BE2C (cell line): ENCODE measurements around the gene PTPRA.

Experiments
- DNase-seq: peaks from one replicate; pipeline ENCODE4 v3.0.0-alpha.2; 2020
- H3K27me3 ChIP-seq: fragments of 250-450 bp; sonication (Bioruptor Pico); 2 replicates; pipeline ENCODE4 v1.5.1; 2020; ENCODE audit warnings: mild to moderate bottlenecking
- H3K36me3 ChIP-seq: fragments of 250-450 bp; sonication (Bioruptor Pico); 2 replicates; pipeline ENCODE4 v1.5.1; 2020; ENCODE audit warnings: mild to moderate bottlenecking
- H3K4me1 ChIP-seq: fragments of 250-450 bp; sonication (Bioruptor Pico); 2 replicates; pipeline ENCODE4 v1.5.1; 2020
- H3K4me3 ChIP-seq: 2 replicates; pipeline ENCODE4 v1.5.1; 2011; ENCODE audit warnings: low read depth, low read length
- H3K9me3 ChIP-seq: fragments of 250-450 bp; sonication (Bioruptor Pico); 2 replicates; pipeline ENCODE4 v1.5.1; 2020
- CTCF ChIP-seq: IDR thresholded peaks from 2 replicates; pipeline ENCODE4 v1.5.1; 2012; ENCODE audit warnings: mild to moderate bottlenecking, low read depth, low read length

The PTPRA gene

GRCh38 chr20:2920473-2920872, 47.2 kb downstream of the PTPRA start:
- TF ChIP-seq CTCF = no peak
- DNase-seq = no peak
- Histone ChIP-seq H3K4me1 (no peaks in the 10 kb centered on the region), H3K27me3 (no peaks in the 10 kb centered on the region), H3K9me3 (no peaks in the 10 kb centered on the region), H3K4me3 (no peak overlapping the region), H3K36me3 (no peaks in the 10 kb centered on the region)

- no peaks in the 10 kb centered on the region for H3K9me3 ChIP-seq
- H3K4me1 ChIP-seq = no peaks in the 10 kb centered on the region
- no peaks in the 10 kb centered on the region for H3K27me3 ChIP-seq
- no peak for TF ChIP-seq CTCF
- DNase-seq = no peak
- no peaks in the 10 kb centered on the region for H3K36me3 ChIP-seq
- H3K4me3 ChIP-seq = no peak overlapping the region
These were observed 48.2 kb downstream of the PTPRA start for GRCh38 chr20:2921506-2921905.

GRCh38 chr20:2922957-2923356, 49.7 kb downstream of the PTPRA start:
- Histone ChIP-seq H3K9me3 (no peaks in the 10 kb centered on the region), H3K36me3 (no peaks in the 10 kb centered on the region), H3K4me3 (no peak overlapping the region), H3K27me3 (no peaks in the 10 kb centered on the region), H3K4me1 (no peaks in the 10 kb centered on the region)
- TF ChIP-seq CTCF = no peak
- no peak for DNase-seq

- Histone ChIP-seq H3K4me1 (no peaks in the 10 kb centered on the region), H3K9me3 (no peaks in the 10 kb centered on the region), H3K36me3 (no peaks in the 10 kb centered on the region), H3K4me3 (no peak overlapping the region), H3K27me3 (no peaks in the 10 kb centered on the region)
- DNase-seq = no peak
- no peak for TF ChIP-seq CTCF
These were observed 57.3 kb downstream of the PTPRA start for GRCh38 chr20:2930538-2930937.

- H3K36me3 ChIP-seq = no peaks in the 10 kb centered on the region
These were observed 59.2 kb downstream of the PTPRA start for GRCh38 chr20:2932498-2932897.

GRCh38 chr20:2937902-2938301, 64.6 kb downstream of the PTPRA start:
- no peak for TF ChIP-seq CTCF
- no peaks in the 10 kb centered on the region for H3K27me3 ChIP-seq
- no peak for DNase-seq

More at GRCh38 chr20:2932498-2932897, 59.2 kb downstream of the PTPRA start:
- DNase-seq = no peak
- TF ChIP-seq CTCF = no peak
- Histone ChIP-seq H3K9me3 (no peaks in the 10 kb centered on the region), H3K4me1 (no peaks in the 10 kb centered on the region), H3K4me3 (no peak overlapping the region), H3K27me3 (no peaks in the 10 kb centered on the region)

More at GRCh38 chr20:2937902-2938301, 64.6 kb downstream of the PTPRA start:
- Histone ChIP-seq H3K4me3 (no peak overlapping the region), H3K4me1 (no peaks in the 10 kb centered on the region), H3K9me3 (no peaks in the 10 kb centered on the region), H3K36me3 (no peaks in the 10 kb centered on the region)
